Suprapubic skin (tissue), 3 donors: ENCODE data around the gene TCP11X1.

Source experiments
- POLR2A ChIP-seq, 2 donors: fragments of 450-650 bp; IDR thresholded peaks; one replicate each; pipeline ENCODE4 v1.6.1; 2017; ENCODE audit warnings: antibody characterized with exemption in 2 of 2, mild to moderate bottlenecking in 2 of 2, moderate library complexity in 2 of 2
- TF ChIP-seq, protein P1 (sequence below), 2 donors: fragments of 200-600 bp in 1 of 2; fragments of 450-650 bp in 1 of 2; sonication (generic) in 1 of 2; IDR thresholded peaks; one replicate each; pipeline ENCODE4 v1.5.1; 2016 to 2019; ENCODE audit warnings: antibody characterized with exemption in 2 of 2, mild to moderate bottlenecking in 1 of 2, moderate library complexity in 1 of 2

DNA sequence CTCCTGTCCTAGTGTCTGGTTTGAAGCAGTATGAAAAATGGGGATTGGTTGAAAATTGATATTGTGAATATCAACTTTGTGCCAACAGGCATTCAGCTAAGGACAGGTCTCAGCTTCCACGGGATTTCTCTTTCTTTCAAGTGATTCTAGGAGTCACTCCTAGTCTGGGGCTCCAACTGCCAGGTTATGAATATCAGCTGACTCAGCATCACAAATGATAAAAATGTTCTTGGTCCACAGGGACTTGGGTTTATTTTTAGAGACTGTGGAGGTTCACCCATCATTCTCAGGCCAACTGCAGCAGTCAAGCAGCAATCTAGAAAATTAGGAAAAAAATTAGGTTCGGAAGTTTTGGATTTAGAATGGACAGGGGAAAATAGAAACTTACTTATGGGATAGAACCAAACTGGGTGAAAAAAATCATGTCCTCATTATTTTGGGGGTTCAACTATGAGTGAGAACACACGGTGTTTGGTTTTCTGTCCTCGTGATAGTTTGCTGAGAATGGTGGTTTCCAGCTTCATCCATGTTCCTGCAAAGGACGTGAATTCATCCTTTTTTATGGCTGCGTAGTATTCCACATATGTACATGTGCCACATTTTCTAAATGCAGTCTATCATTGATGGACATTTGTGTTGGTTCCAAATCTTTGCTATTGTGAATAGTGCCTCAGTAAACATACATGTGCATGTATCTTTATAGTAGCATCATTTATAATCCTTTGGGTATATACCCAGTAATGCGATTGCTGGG lies 29.0 kb upstream of the TCP11X1 start:
- TF ChIP-seq, protein P1, sequence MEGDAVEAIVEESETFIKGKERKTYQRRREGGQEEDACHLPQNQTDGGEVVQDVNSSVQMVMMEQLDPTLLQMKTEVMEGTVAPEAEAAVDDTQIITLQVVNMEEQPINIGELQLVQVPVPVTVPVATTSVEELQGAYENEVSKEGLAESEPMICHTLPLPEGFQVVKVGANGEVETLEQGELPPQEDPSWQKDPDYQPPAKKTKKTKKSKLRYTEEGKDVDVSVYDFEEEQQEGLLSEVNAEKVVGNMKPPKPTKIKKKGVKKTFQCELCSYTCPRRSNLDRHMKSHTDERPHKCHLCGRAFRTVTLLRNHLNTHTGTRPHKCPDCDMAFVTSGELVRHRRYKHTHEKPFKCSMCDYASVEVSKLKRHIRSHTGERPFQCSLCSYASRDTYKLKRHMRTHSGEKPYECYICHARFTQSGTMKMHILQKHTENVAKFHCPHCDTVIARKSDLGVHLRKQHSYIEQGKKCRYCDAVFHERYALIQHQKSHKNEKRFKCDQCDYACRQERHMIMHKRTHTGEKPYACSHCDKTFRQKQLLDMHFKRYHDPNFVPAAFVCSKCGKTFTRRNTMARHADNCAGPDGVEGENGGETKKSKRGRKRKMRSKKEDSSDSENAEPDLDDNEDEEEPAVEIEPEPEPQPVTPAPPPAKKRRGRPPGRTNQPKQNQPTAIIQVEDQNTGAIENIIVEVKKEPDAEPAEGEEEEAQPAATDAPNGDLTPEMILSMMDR (IDR thresholded peaks at IDR 0.05) = no peak
- no peak for TF ChIP-seq POLR2A (IDR thresholded peaks at IDR 0.05)
